CD4-positive, alpha-beta memory T cell (primary cell): ENCODE results near the gene NFATC2. TPM values are rescaled to one million over a fixed set of nuclear protein-coding genes. Genes with fewer than 3 reads are reported as not detected.

ENCODE experiments used
- CTCF ChIA-PET: fragments of 350-600 bp; sonication (Branson Sonifier 250); formaldehyde crosslinking; loops from one replicate; lab custom pipeline; 2021; ENCODE audit warnings: inconsistent platforms; ENCODE audit not compliant: partially characterized antibody; lab: Charles Lee
- POLR2A ChIA-PET: fragments of 350-600 bp; sonication (Branson Sonifier 250); formaldehyde crosslinking; loops from one replicate; lab custom pipeline; 2021; ENCODE audit not compliant: partially characterized antibody; lab: Charles Lee
- DNase-seq, 5 donors: peaks; one replicate each; pipeline versions ENCODE4 v3.0.0 to v3.0.0-alpha.2; 2020 to 2022; ENCODE audit warnings: mixed read lengths in 1 of 5
- H3K27ac ChIP-seq: one replicate; pipeline ENCODE4 v1.7.0; 2013; ENCODE audit warnings: low read depth, low read length
- H3K27me3 ChIP-seq: 2 replicates; pipeline ENCODE4 v1.7.0; 2013; ENCODE audit warnings: mild to moderate bottlenecking, low read length, moderate library complexity; ENCODE audit not compliant: insufficient read depth
- H3K36me3 ChIP-seq: 2 replicates; pipeline ENCODE4 v1.7.0; 2013; ENCODE audit warnings: mild to moderate bottlenecking, low read length, moderate library complexity; ENCODE audit not compliant: insufficient read depth
- H3K4me1 ChIP-seq: 2 replicates; pipeline ENCODE4 v1.7.0; 2013; ENCODE audit warnings: mild to moderate bottlenecking, low read length, moderate library complexity; ENCODE audit not compliant: insufficient read depth
- H3K4me3 ChIP-seq, 2 donors: one replicate each; pipeline ENCODE4 v1.7.0; 2013; ENCODE audit warnings: low read length in 2 of 2, mild to moderate bottlenecking in 1 of 2
- H3K9me3 ChIP-seq, 2 donors: one replicate each; pipeline ENCODE4 v1.7.0; 2013; ENCODE audit warnings: low read length in 2 of 2, control low read depth in 1 of 2; ENCODE audit not compliant: control insufficient read depth in 1 of 2
- H3K27ac Mint-ChIP-seq, 7 donors: one replicate each; pipeline ENCODE4 v1.8.0; 2020 to 2021; ENCODE audit warnings: mixed read lengths in 7 of 7, mild to moderate bottlenecking in 6 of 7, inconsistent platforms in 3 of 7, moderate library complexity in 3 of 7
- H3K27me3 Mint-ChIP-seq, 2 donors: one replicate each; pipeline ENCODE4 v1.8.0; 2020 to 2021; ENCODE audit warnings: mixed read lengths in 2 of 2
- H3K36me3 Mint-ChIP-seq, 2 donors: one replicate each; pipeline ENCODE4 v1.8.0; 2020 to 2021; ENCODE audit warnings: mixed read lengths in 2 of 2, inconsistent platforms in 1 of 2, mild to moderate bottlenecking in 1 of 2
- H3K4me1 Mint-ChIP-seq, 4 donors: one replicate each; pipeline ENCODE4 v1.8.0; 2020 to 2021; ENCODE audit warnings: mixed read lengths in 4 of 4, mild to moderate bottlenecking in 1 of 4
- H3K4me3 Mint-ChIP-seq, 8 donors: one replicate each; pipeline ENCODE4 v1.8.0; 2020 to 2021; ENCODE audit warnings: mixed read lengths in 8 of 8, mild to moderate bottlenecking in 7 of 8, moderate library complexity in 6 of 8, inconsistent platforms in 3 of 8
- H3K9me3 Mint-ChIP-seq, 8 donors: one replicate each; pipeline ENCODE4 v1.8.0; 2020 to 2021; ENCODE audit warnings: mixed read lengths in 8 of 8, mild to moderate bottlenecking in 5 of 8, inconsistent platforms in 3 of 8, moderate library complexity in 1 of 8
- intact Hi-C: fragments of 100-400 bp; cut with micrococcal nuclease; formaldehyde crosslinking; loops from one replicate; pipeline ENCODE4 v1.15.1; 2023
- polyA plus RNA-seq, 2 donors: library from polyadenylated mRNA; unstranded; fragments of 300-500 nt; fragmentation: Illumina TruSeq; gene quantifications; one replicate each; pipeline ENCODE4 v1.2.3, GENCODE V29; 2021
- total RNA-seq, 2 experiments: library from RNA; stranded (reverse); gene quantifications; one replicate each; pipeline ENCODE4 v1.2.3, GENCODE V29; 2021

NFATC2 gene
- total and polyA plus RNA-seq, 4 experiments from 2014 or later = 14.0 to 71.6 (median 53.7) TPM

DNA sequence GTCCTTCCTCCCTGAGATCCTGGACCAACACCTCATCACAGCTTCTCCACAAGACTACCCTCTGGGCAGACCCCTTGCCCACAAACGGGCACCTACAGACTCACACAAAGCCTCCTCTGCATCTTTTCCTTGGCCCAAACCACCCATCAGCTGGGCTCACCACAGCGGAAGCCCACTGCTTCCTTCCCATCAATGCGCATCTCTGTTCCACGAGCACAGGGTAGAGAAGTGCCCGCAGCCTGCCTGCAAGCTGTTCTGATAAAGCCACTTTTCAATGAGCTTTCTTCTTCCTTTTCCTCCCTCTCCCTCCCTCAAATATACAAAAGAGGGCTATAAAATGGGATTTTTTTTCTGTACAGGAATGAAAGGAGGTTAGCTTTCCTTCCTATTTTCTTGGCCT lies 111.2 kb downstream of the NFATC2 start:
- peaks cover 53 to 82% of the 10 kb centered on the region in 2 donors for H3K36me3 Mint-ChIP-seq
- H3K27me3 Mint-ChIP-seq = no peaks in the 10 kb centered on the region
- H3K9me3 ChIP-seq = no peaks in the 10 kb centered on the region
- intact Hi-C loops = no loop called here
- peak overlapping the region in 7 of 8 donors; percentile 24 to 79 (median 71) for H3K4me3 Mint-ChIP-seq
- H3K27me3 ChIP-seq = no peaks in the 10 kb centered on the region
- POLR2A ChIA-PET = interaction anchor here (0.9 to 1.1 kb wide), 7 partner anchors 13 to 111 kb away, joined by 3 to 6 read pairs (median 3); partner anchors contain the start of gene NFATC2
- H3K27ac Mint-ChIP-seq = peak overlapping the region; percentile 15 to 82 (median 79)
- H3K4me1 Mint-ChIP-seq = peaks cover 38 to 75% (median 54%) of the 10 kb centered on the region in 4 donors
- H3K4me1 ChIP-seq = peaks cover 56% of the 10 kb centered on the region
- H3K27ac ChIP-seq = no peak overlapping the region
- H3K36me3 ChIP-seq = peaks cover 73% of the 10 kb centered on the region
- CTCF ChIA-PET = no interaction called here
- H3K9me3 Mint-ChIP-seq = peaks cover 0 to 6% (median 0%) of the 10 kb centered on the region in 8 donors
- DNase-seq = no peak
- no peak overlapping the region for H3K4me3 ChIP-seq

DNA sequence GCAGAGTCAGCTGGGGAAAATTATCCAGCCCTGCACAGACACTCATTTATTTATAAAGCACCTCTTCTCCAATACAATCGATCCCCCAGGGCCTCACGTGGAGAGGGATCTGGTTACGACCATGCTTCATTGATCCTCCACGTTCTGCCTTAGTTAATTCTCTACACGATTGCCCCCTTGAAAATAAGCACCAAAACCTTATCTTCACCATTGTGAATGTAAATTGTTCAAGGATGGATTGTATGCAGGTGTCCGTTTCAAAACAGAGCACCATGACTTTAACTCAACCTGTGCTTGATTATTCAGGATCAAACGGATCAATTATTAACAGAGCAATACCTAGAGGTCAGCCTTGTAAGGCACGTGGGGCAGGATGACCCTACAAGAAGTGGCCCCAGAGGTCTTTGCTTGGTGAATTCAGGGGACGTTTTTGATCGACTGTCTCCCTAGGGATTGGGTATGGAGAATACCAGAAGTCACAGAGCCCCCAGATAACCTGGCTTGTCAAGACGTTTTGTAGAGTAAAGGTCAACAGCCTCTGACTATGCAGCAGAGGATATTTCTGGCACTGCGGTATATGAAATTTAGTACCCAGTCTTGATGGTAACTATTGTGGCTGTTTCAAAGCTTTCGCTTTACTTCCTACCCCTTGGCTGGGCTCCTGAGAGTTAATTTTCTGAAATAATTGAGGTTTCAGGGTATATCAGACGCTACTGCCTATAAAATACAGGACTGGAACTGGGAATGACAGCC lies 112.1 kb downstream of the NFATC2 start:
- no peak overlapping the region for H3K4me3 Mint-ChIP-seq

DNA sequence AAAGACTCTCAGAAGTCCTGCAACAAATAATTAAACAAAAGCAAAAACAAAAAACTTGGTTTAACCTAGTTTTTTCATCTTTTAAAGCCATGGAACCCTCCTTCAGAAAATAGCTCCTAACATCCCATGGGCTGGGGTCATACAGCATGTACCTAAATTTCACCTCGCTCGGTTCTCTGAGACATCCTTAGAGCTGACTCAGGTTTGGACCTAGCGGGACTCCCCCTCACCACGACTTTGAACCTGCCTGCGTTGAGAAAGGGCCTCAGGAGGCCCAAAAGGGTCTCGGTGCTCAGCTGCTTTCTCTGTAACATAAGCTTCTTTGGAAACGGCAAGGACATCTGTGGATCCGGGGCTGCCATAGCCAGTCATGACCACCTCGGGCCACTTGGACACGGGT lies 112.8 kb downstream of the NFATC2 start:
- no peak for DNase-seq
- no peaks in the 10 kb centered on the region for H3K9me3 ChIP-seq
- intact Hi-C loops = loop anchor here (5.0 kb wide), 1 partner anchor 113 kb away; the partner anchor contains the start of gene NFATC2
- peaks cover 44 to 75% of the 10 kb centered on the region in 2 donors for H3K36me3 Mint-ChIP-seq
- no peaks in the 10 kb centered on the region for H3K27me3 Mint-ChIP-seq
- H3K36me3 ChIP-seq = peaks cover 65% of the 10 kb centered on the region
- H3K27me3 ChIP-seq = no peaks in the 10 kb centered on the region
- H3K27ac ChIP-seq = no peak overlapping the region
- no peak overlapping the region for H3K4me3 ChIP-seq
- peaks cover 72% of the 10 kb centered on the region for H3K4me1 ChIP-seq
- H3K9me3 Mint-ChIP-seq = peaks cover 0 to 6% (median 0%) of the 10 kb centered on the region in 8 donors
- POLR2A ChIA-PET = interaction anchor here (0.8 kb wide), 1 partner anchor 19 kb away, joined by 4 read pairs; no protein-coding TSS in a partner anchor
- H3K4me1 Mint-ChIP-seq = peaks cover 46 to 83% (median 65%) of the 10 kb centered on the region in 4 donors
- peak overlapping the region in 1 of 8 donors; percentile 20 for H3K4me3 Mint-ChIP-seq
- peak overlapping the region in 4 of 7 donors; percentile 31 to 63 (median 53) for H3K27ac Mint-ChIP-seq
- CTCF ChIA-PET = interaction anchor here (1.2 to 1.4 kb wide), 2 partner anchors 50 to 165 kb away, joined by 3 read pairs; no protein-coding TSS in a partner anchor

More for the DNA sequence above, 112.1 kb downstream of the NFATC2 start:
- ChIA-PET POLR2A (interaction anchor here (1.1 kb wide), 1 partner anchor 30 kb away, joined by 3 read pairs; no protein-coding TSS in a partner anchor), CTCF (no interaction called here)
- intact Hi-C loops = no loop called here
- no peak for DNase-seq
- no peak overlapping the region for H3K4me3 ChIP-seq
- H3K27ac ChIP-seq = no peak overlapping the region
- Mint-ChIP-seq H3K27me3 (no peaks in the 10 kb centered on the region), H3K36me3 (peaks cover 51 to 79% of the 10 kb centered on the region in 2 donors), H3K9me3 (peaks cover 0 to 6% (median 0%) of the 10 kb centered on the region in 8 donors), H3K27ac (peak overlapping the region in 3 of 7 donors; percentile 54 to 82 (median 57)), H3K4me1 (peaks cover 45 to 84% (median 60%) of the 10 kb centered on the region in 4 donors)
- peaks cover 66% of the 10 kb centered on the region for H3K4me1 ChIP-seq
- H3K9me3 ChIP-seq = no peaks in the 10 kb centered on the region
- no peaks in the 10 kb centered on the region for H3K27me3 ChIP-seq
- H3K36me3 ChIP-seq = peaks cover 71% of the 10 kb centered on the region

DNA sequence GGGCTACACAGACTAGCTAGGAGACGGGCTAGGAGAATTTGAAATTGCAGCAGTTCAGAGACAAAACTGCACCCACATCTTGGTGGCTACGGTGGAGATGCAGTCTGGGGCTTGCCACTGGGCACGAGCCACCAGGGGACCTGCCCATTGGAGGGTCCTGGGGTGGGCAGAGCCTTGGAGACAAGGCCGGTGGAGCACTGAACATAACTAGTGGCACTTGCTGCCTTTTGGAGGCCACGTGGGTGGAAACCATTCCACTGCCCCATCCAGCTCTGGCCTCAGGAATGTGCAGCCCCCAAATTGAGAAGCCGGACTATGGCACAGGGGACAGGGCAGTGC lies 113.4 kb downstream of the NFATC2 start:
- ChIA-PET POLR2A (interaction anchor here (0.8 to 2.8 kb wide), 2 partner anchors 12 to 19 kb away, joined by 4 to 12 read pairs; no protein-coding TSS in a partner anchor), CTCF (interaction anchor here (1.2 to 1.4 kb wide), 2 partner anchors 50 to 166 kb away, joined by 3 read pairs; no protein-coding TSS in a partner anchor)
- peaks cover 40 to 72% of the 10 kb centered on the region in 2 donors for H3K36me3 Mint-ChIP-seq
- H3K27ac Mint-ChIP-seq = peak overlapping the region in 3 of 7 donors; percentile 32 to 63 (median 54)
- Histone ChIP-seq H3K4me3 (no peak overlapping the region), H3K4me1 (peaks cover 78% of the 10 kb centered on the region), H3K27ac (no peak overlapping the region), H3K9me3 (no peaks in the 10 kb centered on the region), H3K36me3 (peaks cover 59% of the 10 kb centered on the region), H3K27me3 (no peaks in the 10 kb centered on the region)
- no peak overlapping the region for H3K4me3 Mint-ChIP-seq
- intact Hi-C loops = loop anchor here (5.0 kb wide), 1 partner anchor 113 kb away; the partner anchor contains the start of gene NFATC2
- no peak for DNase-seq
- peaks cover 0 to 6% (median 0%) of the 10 kb centered on the region in 8 donors for H3K9me3 Mint-ChIP-seq
- H3K4me1 Mint-ChIP-seq = peaks cover 51 to 85% (median 70%) of the 10 kb centered on the region in 4 donors
- no peaks in the 10 kb centered on the region for H3K27me3 Mint-ChIP-seq

DNA sequence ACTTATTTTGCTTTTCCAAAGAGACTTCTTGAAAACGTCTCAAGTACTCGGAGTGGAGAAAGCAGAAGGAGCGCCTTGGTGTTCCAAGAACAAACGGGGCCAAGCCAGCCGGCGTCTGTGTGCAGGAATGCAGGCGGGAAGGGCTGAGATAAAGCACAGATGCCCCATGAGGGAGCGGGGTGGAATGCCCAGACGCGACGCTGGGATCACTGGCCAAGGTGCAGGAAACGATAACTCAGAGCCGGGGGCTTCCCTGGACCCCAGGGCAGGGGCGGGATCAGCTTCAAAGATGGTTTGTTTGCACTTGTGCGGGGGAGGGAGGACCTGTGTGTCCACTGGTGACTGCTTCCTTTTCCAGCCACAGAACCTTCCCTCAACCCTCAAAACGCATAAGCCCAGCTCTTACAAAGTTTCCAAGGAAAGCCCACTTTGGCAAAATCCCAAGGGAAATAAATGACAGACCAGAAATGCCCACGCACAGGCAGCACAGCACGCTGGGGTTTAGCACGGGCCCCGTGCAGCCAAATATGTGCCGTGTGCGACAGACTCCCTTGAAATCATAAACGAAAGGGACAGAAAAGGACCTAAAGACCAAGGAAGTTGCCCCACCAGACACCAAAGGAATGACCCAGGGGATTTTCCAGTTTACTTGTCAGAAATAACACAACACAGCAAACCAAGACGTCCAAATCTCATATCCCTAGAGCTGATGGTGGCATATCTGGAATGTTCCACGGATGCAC lies 113.9 kb downstream of the NFATC2 start:
- peaks cover 84% of the 10 kb centered on the region for H3K4me1 ChIP-seq
- H3K4me3 ChIP-seq = no peak overlapping the region
- peaks cover 54% of the 10 kb centered on the region for H3K36me3 ChIP-seq
- POLR2A ChIA-PET = interaction anchor here (2.8 kb wide), 1 partner anchor 11 kb away, joined by 12 read pairs; no protein-coding TSS in a partner anchor
- Mint-ChIP-seq H3K27me3 (no peaks in the 10 kb centered on the region), H3K4me1 (peaks cover 56 to 90% (median 74%) of the 10 kb centered on the region in 4 donors), H3K27ac (peak overlapping the region in 4 of 7 donors; percentile 54 to 87 (median 76)), H3K9me3 (peaks cover 0 to 5% (median 0%) of the 10 kb centered on the region in 8 donors), H3K4me3 (no peak overlapping the region), H3K36me3 (peaks cover 39 to 78% of the 10 kb centered on the region in 2 donors)
- DNase-seq = no peak
- intact Hi-C loops = loop anchor here (5.0 kb wide), 1 partner anchor 114 kb away; the partner anchor contains the start of gene NFATC2
- CTCF ChIA-PET = interaction anchor here (1.2 to 1.4 kb wide), 2 partner anchors 49 to 166 kb away, joined by 3 read pairs; no protein-coding TSS in a partner anchor
- H3K27me3 ChIP-seq = no peaks in the 10 kb centered on the region
- no peaks in the 10 kb centered on the region for H3K9me3 ChIP-seq
- H3K27ac ChIP-seq = no peak overlapping the region

DNA sequence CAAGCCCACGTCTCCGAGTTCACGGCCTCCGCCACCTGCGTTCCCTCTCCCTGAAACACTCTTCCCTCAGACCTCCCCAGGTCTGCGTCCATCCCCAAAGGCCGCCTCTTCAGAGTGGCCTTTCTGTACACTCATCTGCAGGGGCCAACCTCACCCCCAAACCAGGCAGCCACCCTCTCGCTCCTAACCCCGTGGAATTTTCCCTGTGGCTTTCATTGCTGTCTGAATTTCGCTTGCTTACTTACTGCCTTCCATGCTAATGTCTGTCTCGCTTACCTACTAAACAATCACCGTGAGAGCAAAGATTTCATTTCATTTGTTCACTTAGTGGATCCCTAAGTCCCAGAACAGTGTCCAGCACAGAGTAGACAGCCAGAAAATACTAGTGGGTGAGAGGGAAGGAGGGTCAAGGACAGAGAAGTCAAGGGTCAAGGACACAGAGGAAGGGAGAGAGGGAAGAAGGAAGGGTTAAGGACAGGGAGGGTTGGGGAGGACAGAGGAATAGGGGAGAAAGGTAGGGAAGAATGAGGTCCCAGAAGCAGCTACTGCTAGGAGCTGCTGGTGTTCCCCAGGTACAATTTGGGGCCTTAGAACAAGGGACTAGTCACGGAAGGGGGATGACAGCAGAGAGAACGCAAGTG lies 114.7 kb downstream of the NFATC2 start:
- H3K9me3 ChIP-seq = no peaks in the 10 kb centered on the region
- H3K4me1 ChIP-seq = peaks cover 90% of the 10 kb centered on the region
- H3K4me1 Mint-ChIP-seq = peaks cover 53 to 90% (median 71%) of the 10 kb centered on the region in 4 donors
- peaks cover 46% of the 10 kb centered on the region for H3K36me3 ChIP-seq
- intact Hi-C loops = loop anchor here (5.0 kb wide), 1 partner anchor 115 kb away; the partner anchor contains the start of gene NFATC2
- peaks cover 0 to 3% (median 0%) of the 10 kb centered on the region in 8 donors for H3K9me3 Mint-ChIP-seq
- no peaks in the 10 kb centered on the region for H3K27me3 Mint-ChIP-seq
- POLR2A ChIA-PET = interaction anchor here (0.9 to 6.8 kb wide), 3 partner anchors 10 to 29 kb away, joined by 3 to 46 read pairs (median 12); no protein-coding TSS in a partner anchor
- peak overlapping the region in 2 of 8 donors; percentile 61 to 74 for H3K4me3 Mint-ChIP-seq
- peak overlapping the region; percentile 6 to 94 (median 75) for H3K27ac Mint-ChIP-seq
- H3K4me3 ChIP-seq = no peak overlapping the region
- DNase-seq = no peak
- no peak overlapping the region for H3K27ac ChIP-seq
- CTCF ChIA-PET = interaction anchor here (1.0 to 1.1 kb wide), 2 partner anchors 10 to 42 kb away, joined by 4 read pairs; no protein-coding TSS in a partner anchor
- H3K27me3 ChIP-seq = no peaks in the 10 kb centered on the region
- peaks cover 31 to 75% of the 10 kb centered on the region in 2 donors for H3K36me3 Mint-ChIP-seq
